Embryonic facial prominence (tissue), 1 donor: Measurements from ENCODE around the gene LUC7L.
"Not testable (repeated sequence)": the region's sequence is repeated elsewhere in the genome, so short reads cannot be mapped to it uniquely, and the experiment has no call there.

ENCODE experiments used
- DNase-seq: peaks from one replicate; pipeline ENCODE4 v3.0.0-alpha.2; 2016; ENCODE audit errors: extremely low spot score

Gene LUC7L

DNA sequence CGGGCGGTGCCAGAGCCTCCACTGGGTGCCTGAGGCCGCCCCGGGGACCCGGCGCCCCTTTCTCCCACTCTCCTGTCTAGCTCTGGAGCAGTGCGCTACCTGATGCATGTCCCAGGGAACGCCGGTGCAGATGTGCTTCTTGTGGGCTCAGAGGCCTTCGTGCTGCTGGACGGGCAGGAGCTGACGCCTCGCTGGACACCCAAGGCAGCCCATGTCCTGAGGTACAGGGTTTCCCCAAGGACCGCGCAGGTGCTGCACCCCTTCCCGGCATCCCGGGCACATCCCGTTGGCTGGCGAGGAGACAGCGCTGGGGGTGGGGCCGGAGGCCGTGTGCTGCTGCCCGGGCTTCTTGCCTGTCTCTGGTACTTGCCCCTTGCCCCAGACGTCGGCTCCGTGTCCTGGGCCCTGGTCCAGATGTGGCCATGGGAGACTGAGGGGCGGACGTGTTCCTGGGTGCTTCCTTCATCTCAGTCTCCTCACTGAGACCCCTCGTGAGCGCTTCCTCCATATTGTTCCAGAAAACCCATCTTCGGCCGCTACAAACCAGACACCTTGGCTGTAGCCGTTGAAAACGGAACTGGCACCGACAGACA, 34.0 kb upstream of the LUC7L start:
- no peak for DNase-seq

DNA sequence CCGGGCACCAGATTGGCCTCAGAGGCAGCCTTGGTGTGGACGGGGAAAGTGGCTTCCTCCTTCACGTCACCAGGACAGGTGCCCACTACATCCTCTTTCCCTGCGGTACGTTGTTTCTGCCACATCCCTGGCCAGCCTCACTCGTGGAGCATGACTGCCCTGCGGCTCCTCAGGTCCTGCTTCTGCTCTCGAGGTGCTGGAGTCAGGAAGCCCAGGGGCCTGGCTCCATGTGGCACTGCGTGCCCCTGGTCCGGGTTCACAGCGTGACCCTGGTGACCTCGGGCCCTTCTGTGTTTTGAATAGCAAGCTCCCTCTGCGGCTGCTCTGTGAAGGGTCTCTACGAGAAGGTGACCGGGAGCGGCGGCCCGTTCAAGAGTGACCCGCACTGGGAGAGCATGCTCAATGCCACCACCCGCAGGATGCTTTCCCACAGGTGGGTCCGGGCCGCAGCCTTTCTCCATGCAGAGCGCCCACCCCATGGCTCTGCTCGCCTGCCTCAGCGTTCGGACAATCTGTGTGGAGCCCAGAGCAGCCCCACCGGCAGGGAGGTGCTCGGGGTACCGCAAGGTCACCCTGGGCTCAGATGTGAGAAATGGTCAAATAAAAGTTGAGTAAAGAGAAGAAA, 33.0 kb upstream of the LUC7L start:
- DNase-seq, result no peak

DNA sequence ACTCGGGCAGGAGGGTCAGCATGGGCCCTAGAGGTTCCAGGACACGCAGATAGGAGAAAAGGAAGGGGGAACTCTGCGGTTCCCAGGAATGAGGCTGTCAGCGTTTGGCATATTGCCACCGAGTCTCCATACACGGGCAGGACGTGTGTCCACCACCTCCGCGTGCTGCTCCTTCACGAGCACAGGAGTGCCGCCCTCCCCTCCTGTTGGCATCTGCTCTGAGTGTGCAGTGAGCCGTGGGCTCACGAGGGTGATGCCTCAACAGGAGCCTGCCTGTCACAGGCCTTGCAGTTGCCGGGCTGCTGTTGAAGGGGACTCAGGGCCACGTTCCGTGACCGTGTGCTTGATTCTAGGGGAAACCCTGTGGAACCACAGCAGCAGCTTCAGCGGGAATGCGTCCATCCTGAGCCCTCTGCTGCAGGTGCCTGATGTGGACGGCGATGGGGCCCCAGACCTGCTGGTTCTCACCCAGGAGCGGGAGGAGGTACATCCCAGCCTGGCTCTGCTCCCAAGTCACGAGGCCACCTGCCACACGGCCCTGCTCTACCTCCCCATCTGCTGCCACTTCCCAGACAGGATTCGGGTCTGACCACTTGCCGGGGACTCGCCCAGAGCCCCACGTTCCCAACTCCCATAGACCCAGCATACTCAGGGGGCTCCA, 31.9 kb upstream of the LUC7L start:
- DNase-seq, result no peak

DNA sequence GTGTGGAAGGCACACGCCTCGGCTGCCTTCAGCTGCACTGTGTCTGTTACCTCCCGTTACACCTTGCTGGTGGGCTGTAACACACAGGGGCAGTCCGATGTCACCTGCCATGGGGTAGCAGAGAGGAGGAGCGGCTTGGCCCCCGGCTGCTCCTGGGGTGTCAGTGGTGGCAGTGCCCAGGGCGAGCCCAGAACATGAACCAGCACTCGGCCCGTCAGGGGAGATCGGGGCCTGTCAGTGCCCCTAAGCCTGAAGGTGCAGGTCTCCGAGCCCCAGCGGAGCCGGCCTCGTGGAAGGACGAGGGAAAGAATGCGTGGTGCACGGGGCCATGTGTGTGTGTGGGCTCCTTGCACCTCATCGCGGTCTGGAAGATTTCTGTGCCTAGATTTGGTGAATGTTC, 31.1 kb upstream of the LUC7L start:
- DNase-seq, result no peak

DNA sequence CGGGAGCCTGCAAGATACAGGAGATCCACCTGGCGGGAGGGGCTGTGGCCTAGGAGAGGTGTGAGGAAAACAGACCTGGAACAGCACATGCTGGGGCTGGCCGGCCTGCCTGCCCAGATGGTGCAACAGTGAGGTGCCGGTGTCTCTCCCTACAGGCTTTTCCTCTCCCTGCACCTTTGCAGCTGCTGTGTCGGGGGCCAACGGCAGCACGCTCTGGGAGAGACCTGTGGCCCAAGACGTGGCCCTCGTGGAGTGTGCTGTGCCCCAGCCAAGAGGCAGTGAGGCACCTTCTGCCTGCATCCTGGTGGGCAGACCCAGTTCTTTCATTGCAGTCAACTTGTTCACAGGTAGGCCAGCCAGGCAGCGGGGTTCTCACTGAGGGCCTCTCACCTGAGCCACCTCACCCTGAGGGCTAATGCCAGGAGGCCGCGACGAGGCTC, 30.6 kb upstream of the LUC7L start:
- DNase-seq, result no peak

DNA sequence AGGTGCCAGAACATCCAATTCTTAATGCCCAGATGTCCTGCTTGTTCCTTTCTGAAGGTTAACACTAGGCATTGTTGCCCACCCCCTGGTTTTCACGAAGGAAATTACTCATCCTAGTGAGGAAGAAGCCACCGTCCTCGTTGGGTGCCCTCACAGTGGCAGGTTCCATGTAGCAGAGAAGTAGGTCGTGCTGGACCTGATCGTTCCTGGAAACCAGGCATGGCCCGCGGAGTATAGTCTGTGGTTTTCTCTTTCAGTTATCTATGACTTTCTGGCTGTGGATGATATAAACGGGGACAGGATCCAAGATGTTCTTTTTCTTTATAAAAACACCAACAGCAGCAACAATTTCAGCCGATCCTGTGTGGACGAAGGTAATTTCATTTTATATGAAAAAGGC, 30.0 kb upstream of the LUC7L start:
- DNase-seq, result no peak

DNA sequence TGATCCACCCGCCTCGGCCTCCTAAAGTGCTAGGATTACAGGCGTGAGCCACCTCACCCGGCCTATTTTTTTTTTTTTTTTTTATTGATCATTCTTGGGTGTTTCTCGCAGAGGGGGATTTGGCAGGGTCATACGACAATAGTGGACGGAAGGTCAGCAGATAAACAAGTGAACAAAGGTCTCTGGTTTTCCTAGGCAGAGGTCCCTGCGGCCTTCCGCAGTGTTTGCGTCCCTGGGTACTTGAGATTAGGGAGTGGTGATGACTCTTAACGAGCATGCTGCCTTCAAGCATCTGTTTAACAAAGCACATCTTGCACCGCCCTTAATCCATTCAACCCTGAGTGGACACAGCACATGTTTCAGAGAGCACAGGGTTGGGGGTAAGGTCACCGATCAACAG, 28.8 kb upstream of the LUC7L start:
- DNase-seq, result not testable (repeated sequence)

DNA sequence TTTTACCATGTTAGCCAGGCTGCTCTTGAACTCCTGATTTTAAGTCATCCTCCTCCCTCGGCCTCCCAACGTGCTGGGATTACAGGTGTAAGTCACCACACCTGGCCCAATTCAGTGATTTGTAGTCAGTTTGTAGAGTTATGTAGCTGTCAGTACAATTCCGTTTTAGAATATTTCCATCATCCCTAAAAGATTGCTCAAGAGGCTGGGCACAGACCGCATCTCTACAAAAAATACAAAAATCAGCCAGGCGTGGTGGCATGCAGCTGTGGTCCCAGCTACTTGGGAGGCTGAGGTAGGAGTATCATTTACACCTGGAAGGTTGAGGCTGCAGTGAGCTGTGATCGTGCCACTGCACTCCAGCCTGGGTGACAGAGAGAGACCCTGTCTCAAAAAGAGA, 25.9 kb upstream of the LUC7L start:
- DNase-seq, result no peak

DNA sequence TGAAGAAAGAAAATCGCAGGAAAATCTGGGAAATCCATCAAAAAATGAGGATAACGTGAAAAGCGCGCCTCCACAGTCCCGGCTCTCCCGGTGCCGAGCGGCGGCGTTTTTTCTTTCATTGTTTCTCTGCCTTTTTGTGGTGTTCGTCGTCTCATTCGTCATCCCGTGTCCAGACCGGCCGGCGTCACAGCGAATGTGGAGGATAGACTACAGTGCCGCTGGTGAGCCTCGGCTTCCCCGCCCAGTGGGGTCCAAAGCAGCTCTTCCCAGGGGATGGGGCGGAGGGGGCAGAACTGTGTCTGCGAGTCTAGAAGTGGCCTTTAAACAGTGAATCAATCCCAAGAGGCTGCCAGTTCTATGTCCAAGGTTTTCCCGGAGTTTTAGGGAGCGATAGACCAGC, 25.2 kb upstream of the LUC7L start:
- DNase-seq, result no peak

DNA sequence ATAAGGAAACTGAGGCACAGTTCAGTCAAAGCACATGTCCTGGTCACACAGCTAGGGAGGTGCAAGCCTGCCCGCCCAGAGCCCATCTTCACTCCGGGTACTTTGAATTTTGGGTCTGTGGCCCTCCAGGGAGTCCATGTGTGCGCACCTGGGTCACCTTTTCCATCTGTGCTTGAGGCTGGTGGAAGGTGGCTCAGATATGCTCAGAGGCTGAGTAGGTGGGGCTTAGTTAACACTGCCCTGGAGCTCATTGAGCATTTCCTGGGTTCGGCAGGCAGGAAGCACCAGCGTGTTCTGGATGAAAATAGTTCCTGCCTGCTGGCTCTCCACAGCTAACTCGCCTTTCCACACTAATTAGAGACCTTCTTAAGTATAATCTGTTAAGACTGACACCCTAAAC, 24.6 kb upstream of the LUC7L start:
- no peak for DNase-seq

DNA sequence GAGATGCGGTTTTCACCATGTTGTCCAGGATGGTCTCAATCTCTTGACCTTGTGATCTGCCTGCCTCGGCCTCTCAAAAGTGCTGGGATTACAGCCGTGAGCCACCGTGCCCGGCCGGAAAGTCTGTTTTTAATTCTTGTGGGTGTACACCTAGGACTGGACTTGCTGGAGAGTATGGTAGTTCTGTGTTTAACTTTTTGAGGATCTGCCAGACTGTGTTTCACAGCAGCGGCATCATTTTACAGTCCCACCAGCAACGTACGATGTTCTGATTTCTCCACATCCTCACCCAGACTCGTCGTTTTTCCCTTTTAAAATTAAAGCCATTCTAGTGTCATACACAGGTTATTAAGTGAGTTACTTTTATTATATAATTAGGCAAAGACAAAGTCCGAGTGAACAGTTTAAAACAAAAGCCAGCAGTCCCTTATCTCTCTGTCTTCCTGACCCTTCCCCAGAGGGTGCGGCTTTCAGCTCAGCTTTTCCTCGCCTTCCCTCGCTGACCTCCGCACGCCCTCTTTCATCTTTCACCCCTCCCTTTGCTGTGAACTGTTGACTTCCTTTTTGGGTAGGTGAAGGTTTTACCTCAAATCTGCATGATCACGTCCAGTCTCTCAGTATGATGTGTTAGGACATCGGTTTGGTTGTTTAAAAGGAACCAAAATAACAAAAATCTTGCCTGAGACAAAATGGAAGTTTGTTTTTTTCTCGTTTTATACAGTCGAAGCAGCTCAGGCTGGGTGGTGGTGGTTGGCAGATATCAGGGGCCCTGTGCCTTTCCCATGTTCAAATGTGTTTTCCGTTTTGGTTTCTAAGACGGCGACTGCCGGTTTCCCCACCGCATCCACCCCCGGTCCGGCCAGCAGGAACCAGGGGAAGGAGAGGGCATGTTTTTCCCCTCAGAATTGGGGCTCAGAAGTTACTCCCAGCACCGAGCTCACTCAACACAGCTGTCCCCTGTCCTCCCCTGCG, 23.4 kb upstream of the LUC7L start:
- no peak for DNase-seq

DNA sequence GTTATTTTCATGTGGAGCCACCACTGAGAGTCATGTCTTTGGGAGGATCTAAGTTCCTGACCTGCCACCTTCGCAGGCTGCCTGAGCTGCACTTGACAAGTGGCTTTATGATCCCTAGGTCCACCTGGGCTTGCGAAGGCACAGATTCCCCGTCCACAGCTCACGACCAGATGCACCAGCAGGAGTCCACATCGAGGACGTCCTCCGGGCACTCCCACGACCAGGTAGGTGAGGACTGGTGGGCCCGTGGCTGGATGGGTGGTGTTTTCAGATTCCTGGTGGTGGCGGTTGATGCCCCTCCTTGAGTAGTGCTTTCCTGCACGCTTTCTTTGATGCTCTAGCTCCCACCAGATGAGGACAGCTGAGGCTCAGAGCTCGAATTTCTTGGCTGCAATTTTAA, 20.2 kb upstream of the LUC7L start:
- no peak for DNase-seq

DNA sequence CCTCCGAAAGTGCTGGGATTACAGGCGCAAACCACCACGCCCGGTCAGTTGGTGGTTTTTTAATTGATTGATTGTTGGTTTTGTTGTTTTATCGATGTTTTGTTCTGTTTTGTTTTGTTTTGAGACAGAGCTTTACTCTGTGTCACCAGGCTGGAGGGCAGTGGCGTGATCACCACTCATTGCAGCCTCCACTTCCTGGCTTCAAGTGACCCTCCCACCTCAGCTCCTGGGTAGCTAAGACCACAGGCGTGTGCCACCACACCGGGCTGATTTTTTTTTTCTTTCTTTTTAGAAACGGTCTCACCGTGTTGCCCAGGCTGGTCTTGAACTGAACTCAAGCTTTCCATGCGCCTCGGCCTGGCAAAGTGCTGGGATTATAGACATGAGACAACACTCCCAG, 17.8 kb upstream of the LUC7L start:
- no peak for DNase-seq

DNA sequence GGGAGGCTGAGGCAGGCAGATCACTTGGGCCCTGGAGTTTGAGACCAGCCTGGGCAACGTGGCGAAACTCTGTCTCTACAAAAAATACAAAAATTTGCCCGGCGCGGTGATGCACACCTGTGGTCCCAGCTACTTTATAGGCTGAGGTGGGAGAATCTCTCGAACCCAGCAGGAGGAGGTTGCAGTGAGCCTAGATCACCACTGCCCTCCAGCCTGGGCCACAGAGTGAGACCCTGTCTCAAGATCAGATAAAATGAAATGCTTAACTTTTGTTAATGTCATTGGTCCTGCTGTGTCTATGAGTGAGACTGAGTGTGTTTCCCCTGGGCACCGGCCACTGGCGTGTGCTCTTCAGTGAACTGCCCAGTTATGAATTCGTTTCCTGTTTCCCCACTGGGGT, 15.9 kb upstream of the LUC7L start:
- DNase-seq, result no peak

DNA sequence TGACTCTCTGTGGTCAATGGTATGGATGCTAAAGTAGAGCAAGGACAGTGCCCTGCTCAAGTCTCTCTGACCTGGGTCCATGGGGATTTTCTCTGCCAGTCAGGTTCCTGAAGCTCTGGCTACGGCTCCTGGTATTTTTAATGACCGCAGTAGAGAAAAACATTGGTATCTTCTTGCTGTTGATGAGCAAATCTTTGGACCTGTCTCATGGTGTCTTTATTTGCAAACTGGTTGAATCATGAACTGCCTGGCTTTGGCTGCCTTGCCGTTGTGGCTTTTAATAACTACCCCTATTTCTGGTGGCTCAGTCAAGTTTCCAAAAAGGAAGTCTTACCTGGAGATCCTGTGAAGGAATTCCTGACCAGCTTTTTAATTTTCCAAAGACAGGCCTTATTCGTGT, 14.1 kb upstream of the LUC7L start:
- DNase-seq, result no peak

DNA sequence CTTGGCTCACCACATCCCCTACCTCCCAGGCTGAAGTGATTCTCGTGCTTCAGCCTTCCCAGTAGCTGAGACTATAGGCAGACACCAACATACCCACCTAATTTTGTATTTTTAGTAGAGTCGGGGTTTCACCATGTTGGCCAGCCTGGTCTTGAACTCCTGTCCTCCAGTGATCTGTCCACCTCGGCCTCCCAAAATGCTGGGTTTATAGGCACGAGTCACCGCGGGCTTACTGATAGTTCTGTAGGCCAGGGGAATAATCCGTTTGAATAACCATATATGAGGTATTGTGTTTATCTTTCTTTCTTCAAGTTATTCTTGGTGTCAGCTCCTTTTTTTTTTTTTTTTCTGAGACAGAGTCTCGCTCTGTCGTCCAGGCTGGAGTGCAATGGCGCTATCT, 13.0 kb upstream of the LUC7L start:
- DNase-seq, result no peak

DNA sequence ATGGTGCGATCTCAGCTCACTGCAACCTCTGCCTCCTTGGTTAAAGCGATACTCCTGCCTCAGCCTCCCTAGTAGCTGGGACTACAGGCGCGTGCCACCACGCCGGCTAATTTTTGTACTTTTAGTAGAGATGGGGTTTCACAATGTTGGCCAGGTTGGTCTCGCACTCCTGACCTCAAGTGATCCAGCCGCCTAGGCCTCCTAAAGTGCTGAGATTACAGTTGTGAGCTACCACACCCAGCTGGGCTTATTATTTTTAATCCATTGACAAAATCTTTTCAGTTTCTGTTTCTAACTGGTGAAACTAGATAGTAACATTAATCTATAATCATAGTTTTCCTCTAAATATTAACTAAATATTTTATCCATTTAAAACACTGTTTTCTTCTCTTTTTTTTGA, 11.3 kb upstream of the LUC7L start:
- DNase-seq, result no peak

DNA sequence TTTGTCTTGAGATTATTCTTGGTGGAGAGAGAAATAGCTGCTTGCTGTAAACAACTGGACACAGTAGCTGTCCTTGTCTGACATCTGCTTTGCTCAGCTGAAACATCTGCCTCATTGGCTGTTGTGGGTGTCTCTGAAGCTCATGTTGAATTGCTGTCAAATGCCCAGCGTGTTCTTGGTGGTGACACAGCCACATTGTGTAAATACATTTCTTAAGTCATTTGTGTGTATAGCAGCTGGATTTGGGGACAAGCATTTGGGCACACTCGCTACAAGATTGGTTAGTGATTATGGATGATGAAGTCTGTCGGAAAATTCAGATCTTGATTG, 10.7 kb upstream of the LUC7L start:
- DNase-seq, result no peak

DNA sequence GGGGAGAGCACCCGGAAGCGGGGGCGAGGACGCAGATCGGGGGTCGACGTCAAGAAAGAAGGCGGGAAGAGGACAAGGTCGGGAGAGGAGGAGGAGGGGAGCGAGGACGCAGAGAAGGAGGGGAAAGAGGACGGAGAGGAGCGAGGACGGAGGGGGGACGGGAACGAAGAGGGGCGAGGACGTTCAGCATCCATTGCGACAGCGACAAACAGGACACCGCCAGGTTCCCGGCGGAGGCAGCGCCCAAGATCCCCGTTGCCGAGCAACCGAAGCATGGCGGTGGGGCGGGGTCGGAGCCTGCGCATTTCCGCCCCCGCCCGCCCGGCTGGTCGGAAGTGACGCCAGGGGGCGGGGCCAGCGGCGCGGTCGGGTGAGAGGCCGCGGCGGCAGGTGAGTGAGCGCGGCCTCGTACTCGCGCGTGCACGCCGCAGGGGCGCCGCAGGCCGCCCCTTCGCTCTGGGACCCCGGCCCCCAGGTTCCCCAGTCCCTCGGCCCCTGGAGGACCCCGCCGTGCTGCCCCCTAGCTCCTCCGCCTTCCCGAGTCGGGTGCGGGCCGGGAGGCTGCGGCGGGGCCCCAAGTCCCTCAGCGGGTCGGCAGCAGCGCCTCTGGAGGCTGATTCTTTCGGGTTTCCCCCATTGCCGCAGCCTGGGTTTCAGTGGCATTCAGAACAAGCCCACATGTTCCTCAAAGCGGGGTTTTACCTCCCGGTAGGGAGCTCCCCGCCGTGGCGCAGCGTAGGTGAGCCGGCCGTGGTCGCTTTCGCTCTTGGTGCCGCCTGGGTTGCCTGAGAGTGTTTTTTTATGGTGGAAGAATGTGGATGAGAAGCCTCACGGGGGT, 5.4 kb upstream of the LUC7L start, which contains the start of gene FAM234A:
TSS of gene FAM234A (plus strand) at position 354 of the 838 bp plus-strand sequence. CDS start 19,593 bp downstream, outside the sequence.
- peak; percentile 84 for DNase-seq

DNA sequence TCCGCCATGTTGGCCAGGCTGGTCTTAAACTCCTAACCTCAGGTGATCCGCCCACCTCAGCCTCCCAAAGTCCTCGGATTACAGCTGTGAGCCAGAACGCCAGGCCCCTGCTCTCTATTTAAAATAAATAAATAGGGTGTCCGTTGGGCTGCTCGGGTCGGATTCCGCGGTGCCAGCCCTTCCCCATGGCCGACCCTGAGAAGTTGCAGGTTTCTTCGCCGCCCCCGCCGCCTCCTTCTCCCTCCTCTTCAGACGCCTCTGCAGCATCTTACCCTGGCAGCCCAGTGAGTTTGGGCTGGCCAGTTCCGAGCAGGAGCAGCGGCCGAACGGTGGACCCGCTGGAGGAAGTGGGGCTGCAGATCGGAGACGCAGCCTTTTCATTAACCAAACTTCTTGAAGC, 1.7 kb upstream of the LUC7L start:
- no peak for DNase-seq

DNA sequence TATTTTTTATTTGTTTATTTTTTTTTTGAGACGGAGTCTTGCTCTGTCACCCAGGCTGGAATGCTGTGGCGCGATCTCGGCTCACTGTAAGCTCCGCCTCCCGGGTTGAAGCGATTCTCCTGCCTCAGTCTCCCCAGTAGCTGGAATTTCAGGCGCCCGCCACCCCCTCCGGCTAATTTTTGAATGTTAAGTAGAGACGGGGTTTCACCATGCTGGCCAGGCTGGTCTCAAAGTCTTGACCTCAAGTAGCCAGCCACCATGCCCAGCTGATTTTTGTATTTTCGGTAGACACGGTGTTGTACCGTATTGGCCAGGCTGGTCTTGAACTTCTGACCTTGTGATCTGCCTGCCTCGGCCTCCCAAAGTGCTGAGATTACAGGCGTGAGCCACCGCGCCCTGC, 1.1 kb upstream of the LUC7L start:
- DNase-seq, result not testable (repeated sequence)
